ENCODE data around the gene ACTN1.

- TF ChIP-seq CTCF (IDR thresholded peaks at IDR 0.05) (peak; percentile 79 to 97 (median 90)), POLR2A (IDR thresholded peaks at IDR 0.05) (no peak)
These were observed 154.4 kb downstream of the ACTN1 start for GRCh38 chr14:68824517-68825347.
